Measurements from ENCODE around the gene DDAH1. TPM values are rescaled to one million over a fixed set of nuclear protein-coding genes. Genes with fewer than 3 reads are reported as not detected.

DDAH1 gene
- total and polyA plus RNA-seq, 4 donors = 25.8 to 42.7 (median 31.7) TPM

- Histone ChIP-seq H3K9me3 (ENCODE audit: control insufficient read depth in 4 of 4, low read length in 3 of 4) (no peaks in the 10 kb centered on the region), H3K9ac (ENCODE audit: low read depth in 1 of 2, low read length in 2 of 2) (no peak overlapping the region), H3K27me3 (ENCODE audit: control insufficient read depth in 4 of 4, insufficient read depth in 4 of 4, low read length in 3 of 4) (no peaks in the 10 kb centered on the region), H3K4me3 (ENCODE audit: low read depth in 1 of 3, low read length in 3 of 3) (no peak overlapping the region), H3K36me3 (ENCODE audit: control insufficient read depth in 4 of 4, insufficient read depth in 3 of 4, low read depth in 1 of 4, low read length in 3 of 4) (no peaks in the 10 kb centered on the region), H3K27ac (ENCODE audit: low read depth in 1 of 2, low read length in 2 of 2) (peak overlapping the region; percentile 23 to 77), H3K4me1 (ENCODE audit: control insufficient read depth in 4 of 4, insufficient read depth in 4 of 4, low read length in 3 of 4) (peaks cover 11 to 40% (median 19%) of the 10 kb centered on the region in 4 donors)
- DNase-seq (ENCODE audit: low spot score) = no peak
- 36% methylated on average over 5 of the region's 5 CpGs for WGBS
- TF ChIP-seq MAX (IDR thresholded peaks at IDR 0.05) (no peak), JUND (IDR thresholded peaks at IDR 0.05) (no peak), CTCF (IDR thresholded peaks at IDR 0.05; ENCODE audit: low read depth, low read length, missing input control) (no peak), TAF1 (conservative IDR thresholded peaks at IDR 0.05) (no peak), YY1 (IDR thresholded peaks at IDR 0.05) (no peak), NR2F2 (IDR thresholded peaks at IDR 0.05) (no peak), SP1 (IDR thresholded peaks at IDR 0.05) (no peak), FOXA2 (IDR thresholded peaks at IDR 0.05) (no peak), HNF4G (IDR thresholded peaks at IDR 0.05) (no peak), RXRA (IDR thresholded peaks at IDR 0.05) (peak; percentile 17 to 20), FOXA1 (IDR thresholded peaks at IDR 0.05) (no peak), HNF4A (conservative IDR thresholded peaks at IDR 0.05) (peak in 1 of 2 donors; percentile 2), REST (IDR thresholded peaks at IDR 0.05) (no peak)
Measured at GRCh38 chr1:85372683-85373377, 92.1 kb downstream of the DDAH1 start.

GRCh38 chr1:85371021-85371420, 93.9 kb downstream of the DDAH1 start:
- Histone ChIP-seq H3K9me3 (ENCODE audit: control insufficient read depth in 4 of 4, low read length in 3 of 4) (no peaks in the 10 kb centered on the region), H3K27ac (ENCODE audit: low read depth in 1 of 2, low read length in 2 of 2) (peak overlapping the region in 1 of 2 donors; percentile 64), H3K4me3 (ENCODE audit: low read depth in 1 of 3, low read length in 3 of 3) (no peak overlapping the region), H3K36me3 (ENCODE audit: control insufficient read depth in 4 of 4, insufficient read depth in 3 of 4, low read depth in 1 of 4, low read length in 3 of 4) (no peaks in the 10 kb centered on the region), H3K9ac (ENCODE audit: low read depth in 1 of 2, low read length in 2 of 2) (no peak overlapping the region), H3K4me1 (ENCODE audit: control insufficient read depth in 4 of 4, insufficient read depth in 4 of 4, low read length in 3 of 4) (peaks cover 12 to 40% (median 19%) of the 10 kb centered on the region in 4 donors), H3K27me3 (ENCODE audit: control insufficient read depth in 4 of 4, insufficient read depth in 4 of 4, low read length in 3 of 4) (no peaks in the 10 kb centered on the region)
- WGBS = 58% methylated on average over 2 of the region's 2 CpGs
- TF ChIP-seq SP1 (IDR thresholded peaks at IDR 0.05) (peak; percentile 28), HNF4G (IDR thresholded peaks at IDR 0.05) (no peak), EGR1 (IDR thresholded peaks at IDR 0.05; ENCODE audit: low read depth in 2 of 2) (no peak), CTCF (IDR thresholded peaks at IDR 0.05; ENCODE audit: low read depth, low read length, missing input control) (no peak), JUND (IDR thresholded peaks at IDR 0.05) (no peak), MAX (IDR thresholded peaks at IDR 0.05) (no peak), ATF3 (IDR thresholded peaks at IDR 0.05) (no peak), FOXA1 (IDR thresholded peaks at IDR 0.05) (no peak), RAD21 (IDR thresholded peaks at IDR 0.05) (no peak), HNF4A (conservative IDR thresholded peaks at IDR 0.05) (peak; percentile 32 to 55), RXRA (IDR thresholded peaks at IDR 0.05) (peak; percentile 22 to 64)
- no peak for DNase-seq (ENCODE audit: low spot score)
